GM19023 (cell line): ENCODE results near the gene GNG14.
"Not testable (repeated sequence)": the region's sequence is repeated elsewhere in the genome, so short reads cannot be mapped to it uniquely, and the experiment has no call there.

ENCODE experiments used
- ATAC-seq: cut with Tn5 transposase; IDR thresholded peaks from one replicate; pipeline ENCODE4 v1.9.1; 2021; ENCODE audit warnings: mild to moderate bottlenecking, moderate library complexity; ENCODE audit not compliant: unreplicated experiment

The GNG14 gene

DNA sequence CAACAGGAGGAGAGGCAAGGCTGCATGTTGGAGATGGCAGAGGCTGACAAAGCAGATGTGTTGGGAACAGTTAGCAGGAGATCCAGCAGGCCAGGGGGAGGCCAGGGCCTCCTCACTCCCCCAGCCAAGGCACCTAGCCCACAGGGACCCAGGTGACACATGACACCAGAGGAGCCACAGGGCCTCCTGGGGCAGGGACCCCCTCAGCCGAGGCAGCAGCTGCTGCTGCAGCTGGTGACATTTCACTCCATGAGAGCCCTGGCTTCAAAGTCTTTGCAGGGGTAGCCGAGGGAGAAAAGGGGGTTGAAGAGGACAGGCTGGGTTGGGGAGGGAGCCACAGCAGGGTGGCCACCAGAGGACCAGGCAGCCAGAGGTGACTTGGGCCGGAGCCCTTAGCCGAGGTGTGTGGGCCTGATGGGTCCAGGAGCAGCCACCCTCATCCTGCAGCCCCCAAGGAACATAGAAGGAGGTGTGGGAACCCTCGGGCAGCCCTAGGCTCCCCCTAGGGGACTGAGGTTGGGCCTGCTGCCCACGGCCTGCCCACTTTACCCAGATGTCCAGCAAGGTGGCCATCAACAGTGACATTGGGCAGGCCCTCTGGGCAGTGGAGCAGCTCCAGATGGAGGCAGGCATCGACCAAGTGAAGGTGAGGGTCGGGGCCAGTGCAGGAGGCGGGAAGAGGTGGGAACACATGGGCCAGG is at the start of gene GNG14:
GNG14 (plus strand) TSS at position 503 of the 701 bp plus-strand sequence; CDS start at position 554, 51 bp downstream.
- no peak for ATAC-seq

DNA sequence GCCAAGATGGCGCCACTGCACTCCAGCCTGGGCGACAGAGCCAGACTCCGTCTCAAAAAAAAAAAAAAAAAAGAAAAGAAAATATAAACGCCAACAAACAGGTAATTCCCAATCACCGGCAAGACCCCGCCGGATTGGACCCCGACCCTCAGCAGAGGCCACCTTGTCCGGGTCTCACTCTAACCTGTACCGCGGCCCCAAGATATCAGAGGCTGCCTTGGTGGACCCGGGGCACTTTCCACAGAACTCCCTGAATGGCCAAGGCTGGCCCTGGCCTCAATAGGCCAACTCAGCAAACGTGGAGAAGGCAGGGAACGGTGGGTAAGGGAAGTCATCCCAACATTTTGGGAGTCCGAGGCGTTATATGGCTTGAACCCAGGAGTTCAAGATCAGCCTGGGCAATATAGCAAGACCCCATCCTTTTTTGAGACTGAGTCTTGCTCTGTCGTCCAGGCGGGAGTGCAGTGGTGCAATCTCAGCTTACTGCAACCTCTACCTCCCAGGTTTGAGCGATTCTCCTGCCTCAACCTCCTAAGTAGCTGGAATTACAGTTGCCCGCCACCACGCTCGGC is 49.1 kb upstream of the GNG14 start:
- no peak for ATAC-seq

DNA sequence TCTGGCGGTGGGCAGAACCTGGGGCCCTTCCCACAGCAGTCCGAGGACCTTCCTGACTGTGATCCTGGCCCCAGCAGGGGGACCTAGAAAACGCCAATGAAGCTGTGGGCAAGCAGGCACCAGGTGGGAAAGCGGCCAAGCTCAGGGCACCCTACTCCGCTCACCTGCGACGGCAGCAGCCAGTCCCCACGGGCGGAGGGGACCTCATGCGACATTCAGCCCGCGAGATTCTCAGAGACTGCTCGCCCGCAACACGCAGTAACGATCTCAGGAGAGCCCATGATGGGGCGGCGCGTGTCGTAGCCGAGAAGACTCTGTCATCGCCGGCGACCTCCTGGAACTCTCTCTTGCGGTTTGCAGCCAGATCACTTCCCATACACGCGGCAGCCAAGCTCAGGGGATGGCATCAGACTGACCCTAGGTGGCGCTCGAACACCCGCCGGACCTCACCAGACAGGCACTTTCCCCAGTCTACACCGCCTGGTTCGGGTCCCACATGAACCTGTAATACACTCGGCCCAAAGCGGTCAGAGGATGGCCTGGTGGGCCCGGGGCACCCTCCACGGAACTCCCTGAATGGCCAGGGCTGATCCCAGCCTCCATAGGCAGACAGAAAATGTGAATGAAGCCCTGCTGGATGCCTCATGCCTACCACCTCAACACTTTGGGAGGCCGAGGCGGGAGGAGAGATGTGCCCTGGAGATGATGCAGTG is 47.7 kb upstream of the GNG14 start:
- no peak for ATAC-seq

- no peak for ATAC-seq
These were observed 46.3 kb upstream of the GNG14 start for GRCh38 chr19:12641456-12641855.

- ATAC-seq = no peak
These were observed 45.3 kb upstream of the GNG14 start for GRCh38 chr19:12642506-12642905.

- not testable (repeated sequence) for ATAC-seq
These were observed 44.1 kb upstream of the GNG14 start for GRCh38 chr19:12643716-12644115.

DNA sequence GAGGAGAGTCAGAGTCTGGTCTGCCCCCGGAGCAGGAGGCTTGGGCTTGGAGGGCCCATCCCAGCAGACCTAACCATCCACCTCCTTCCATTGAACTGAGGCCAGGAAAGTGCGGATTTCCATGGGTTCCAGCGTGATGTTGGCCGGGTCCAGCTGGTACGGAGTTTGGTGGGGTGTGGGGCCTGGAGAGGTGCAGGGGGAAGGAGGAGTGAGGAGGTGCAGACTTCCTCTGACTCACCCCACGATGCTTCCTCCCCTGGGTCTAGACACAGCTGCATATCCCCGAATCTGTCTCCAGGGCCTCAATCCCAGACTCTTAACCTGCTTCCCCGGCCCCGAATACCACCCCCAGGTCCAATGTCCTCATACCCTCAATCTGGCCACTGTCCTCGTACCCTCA is 41.2 kb upstream of the GNG14 start:
- ATAC-seq = no peak

DNA sequence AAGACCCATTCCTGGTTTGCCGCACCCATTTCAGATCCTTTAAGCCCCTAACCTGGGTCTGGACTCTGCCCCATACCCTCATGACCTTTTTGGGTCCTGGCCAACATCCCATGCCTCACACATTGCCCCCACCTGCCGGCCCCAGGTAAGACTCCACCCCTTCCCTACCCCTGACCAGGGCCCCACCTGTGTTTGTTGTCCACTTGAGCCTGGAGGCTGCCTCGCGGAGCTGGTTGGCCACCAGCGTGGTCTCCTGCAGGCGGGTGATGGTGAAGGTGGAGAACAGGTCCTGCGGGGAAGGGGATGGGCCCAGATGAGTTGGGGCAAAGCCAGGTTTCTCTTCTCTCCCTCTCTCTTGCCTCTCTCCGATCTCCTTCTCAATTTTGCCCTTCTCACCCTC is 40.8 kb upstream of the GNG14 start:
- ATAC-seq = no peak

DNA sequence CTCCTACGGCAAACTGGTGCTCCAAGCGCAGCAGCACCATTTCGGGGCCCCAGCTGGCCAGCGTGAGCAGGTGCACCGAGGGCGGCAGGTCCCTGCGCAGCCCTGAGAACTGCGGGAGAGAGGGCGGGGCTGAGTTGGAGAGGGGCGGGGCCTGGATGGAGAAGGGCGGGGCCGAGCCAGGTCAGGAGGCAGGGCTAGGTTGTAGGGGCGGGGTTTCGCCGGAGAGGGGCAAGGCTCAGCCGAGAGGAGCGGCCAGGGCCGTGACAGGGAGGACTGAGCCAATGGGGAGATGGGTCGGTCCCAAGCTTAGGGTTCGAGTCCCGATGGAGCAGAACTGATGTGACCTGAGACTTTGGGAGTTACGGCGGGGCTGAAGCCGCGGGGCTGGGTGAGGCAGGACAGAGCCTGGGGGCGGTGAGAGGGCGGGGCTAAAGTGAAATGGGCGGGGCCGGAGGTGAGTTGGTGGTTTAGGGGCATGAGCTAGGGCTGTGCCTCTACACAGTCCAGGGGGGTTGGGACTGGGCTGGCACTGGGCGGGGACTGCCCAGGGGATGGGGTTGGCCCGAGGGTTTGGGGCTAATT is 40.2 kb upstream of the GNG14 start:
- no peak for ATAC-seq

- ATAC-seq = no peak
These were observed 39.7 kb upstream of the GNG14 start for GRCh38 chr19:12648088-12648487.

GRCh38 chr19:12649941-12650340 is 37.9 kb upstream of the GNG14 start:
- no peak for ATAC-seq

- no peak for ATAC-seq
These were observed 35.6 kb upstream of the GNG14 start for GRCh38 chr19:12652219-12652618.

DNA sequence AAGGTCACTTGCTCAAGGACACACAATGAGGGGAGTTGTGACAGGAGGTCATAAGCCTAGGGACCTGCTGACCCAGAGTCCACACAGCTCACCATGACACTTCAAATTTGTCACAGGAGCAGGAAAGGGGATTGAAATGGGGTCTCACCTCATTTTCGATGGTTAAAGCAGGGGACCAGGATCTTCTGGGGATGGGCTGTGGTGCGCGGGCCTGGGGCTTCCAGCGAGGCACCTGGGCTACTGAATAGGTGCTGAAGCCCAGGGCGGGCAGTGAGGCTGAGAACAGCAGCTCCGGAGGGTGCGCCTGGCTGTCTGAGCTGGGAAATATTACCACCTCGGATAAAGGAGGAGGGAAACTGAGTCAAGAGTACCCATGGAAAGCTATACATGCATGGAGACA is 32.3 kb upstream of the GNG14 start:
- no peak for ATAC-seq

- no peak for ATAC-seq
These were observed 30.8 kb upstream of the GNG14 start for GRCh38 chr19:12656899-12657571.

GRCh38 chr19:12657966-12658365 is 29.8 kb upstream of the GNG14 start:
- no peak for ATAC-seq

- no peak for ATAC-seq
These were observed 26.8 kb upstream of the GNG14 start for GRCh38 chr19:12660980-12661379.

- no peak for ATAC-seq
These were observed 23.2 kb upstream of the GNG14 start for GRCh38 chr19:12664406-12665280.

DNA sequence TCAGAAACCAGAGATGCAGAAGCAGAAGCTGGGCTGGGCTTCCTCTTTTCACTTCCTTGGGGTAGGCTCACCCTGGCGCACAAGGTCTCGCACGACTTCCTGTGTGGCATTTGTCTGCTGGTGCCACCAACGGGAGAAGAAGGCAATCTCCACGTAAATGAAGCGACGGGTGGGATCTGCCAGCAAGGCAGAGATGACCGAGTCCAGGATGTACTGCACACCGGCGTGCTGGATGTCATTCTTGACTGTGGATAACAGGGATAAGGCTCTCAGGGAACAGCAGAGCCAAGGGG is 22.6 kb upstream of the GNG14 start:
- no peak for ATAC-seq

DNA sequence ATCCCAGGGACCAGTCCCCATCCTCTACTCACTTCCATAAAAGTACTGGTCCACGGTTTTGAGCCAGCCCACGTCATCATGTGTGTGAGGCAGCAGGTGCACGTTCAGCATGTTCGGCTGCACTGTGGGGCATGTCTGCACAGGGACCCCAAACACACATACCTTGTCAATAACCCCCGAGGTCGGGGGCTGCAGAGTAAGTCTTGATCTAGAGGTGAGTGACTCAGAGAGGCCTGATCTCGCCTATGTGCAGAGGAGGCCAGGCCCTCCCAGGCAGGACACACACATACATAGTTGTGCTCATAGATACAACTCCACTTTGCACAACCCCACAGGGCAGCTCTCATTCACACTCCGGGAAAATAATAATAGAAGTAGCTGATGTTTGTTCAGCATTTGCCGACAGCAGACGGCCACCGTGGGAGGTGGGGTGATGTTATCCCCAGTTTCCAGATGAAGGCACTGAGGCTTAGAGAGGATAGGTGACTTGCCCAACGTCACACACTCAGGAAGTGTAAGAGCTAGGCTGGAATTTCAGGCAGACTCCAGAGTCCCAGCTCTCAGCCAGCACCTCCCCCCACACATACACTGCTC is 22.0 kb upstream of the GNG14 start:
- no peak for ATAC-seq
